OCI-LY1 (cell line): ENCODE data around the gene KRTAP5-1.

ENCODE experiments used
- CTCF ChIP-seq: fragments of 200-600 bp; sonication (generic), shearing (Covaris generic); IDR thresholded peaks from 2 replicates; pipeline ENCODE4 v1.5.1; 2017; ENCODE audit warnings: mild to moderate bottlenecking, antibody characterized with exemption, low read length, moderate library complexity, mixed read lengths
- EZH2 ChIP-seq: fragments of 200-600 bp; sonication (generic), shearing (Covaris generic); IDR thresholded peaks from 2 replicates; pipeline ENCODE4 v1.8.0; 2017; ENCODE audit warnings: borderline replicate concordance, mixed run types, mild to moderate bottlenecking, antibody characterized with exemption, low read length, moderate library complexity, mixed read lengths

- TF ChIP-seq CTCF: no peak
- no peak for TF ChIP-seq EZH2
These were observed 31.1 kb downstream of the KRTAP5-1 start for GRCh38 chr11:1553808-1554594.
